Heart left ventricle (tissue), 13 donors: ENCODE data around the gene SRP54.

Source experiments
- POLR2A ChIP-seq, 2 donors: fragments of 450-650 bp; IDR thresholded peaks; one replicate each; pipeline ENCODE4 v1.6.1; 2017; ENCODE audit warnings: antibody characterized with exemption in 2 of 2, mild to moderate bottlenecking in 2 of 2, moderate library complexity in 2 of 2
- TF ChIP-seq, protein P1 (sequence below), 12 donors: fragments of 200-600 bp; sonication (generic) in 4 of 12; IDR thresholded peaks; one replicate each; pipeline versions ENCODE4 v1.5.0 to v1.8.0; 2018 to 2022; ENCODE audit warnings: antibody characterized with exemption in 12 of 12, mild to moderate bottlenecking in 5 of 12
- donor health status: ischemic (EF 13 %, LVEDD 7.1; RV severe dilation, severe dysfunction).
- donor health status: DM: no; HTN: yes; CAD: no.
- donor health status: DM: no; HTN: no; CAD: no.
- donor health status: ischemic (EF 25% LVEDD 6.9; RV normal size, moderate dysfunction).
- donor health status: ischemic (EF 25% LVEDD 5.7; RV mildly dilated, moderate dysfunction).
- donor health status: ischemic (EF 35%, LVEDD 5.7; RV mildly dilated, moderate dysfunction).
- donor health status: nonischemic (EF 11% LVEDD 7.7; RV severe dilation, severe dysfunction).
- donor health status: DM: yes; HTN: yes; CAD: no.
- donor health status: PGD.
- donor health status: ischemic (EF 29% LVEDD 5.4; RV normal size, mild dysfunction).
- donor health status: nonischemic (EF 23%, LVEDD 6.1; RV moderate dilation, normal function).

DNA sequence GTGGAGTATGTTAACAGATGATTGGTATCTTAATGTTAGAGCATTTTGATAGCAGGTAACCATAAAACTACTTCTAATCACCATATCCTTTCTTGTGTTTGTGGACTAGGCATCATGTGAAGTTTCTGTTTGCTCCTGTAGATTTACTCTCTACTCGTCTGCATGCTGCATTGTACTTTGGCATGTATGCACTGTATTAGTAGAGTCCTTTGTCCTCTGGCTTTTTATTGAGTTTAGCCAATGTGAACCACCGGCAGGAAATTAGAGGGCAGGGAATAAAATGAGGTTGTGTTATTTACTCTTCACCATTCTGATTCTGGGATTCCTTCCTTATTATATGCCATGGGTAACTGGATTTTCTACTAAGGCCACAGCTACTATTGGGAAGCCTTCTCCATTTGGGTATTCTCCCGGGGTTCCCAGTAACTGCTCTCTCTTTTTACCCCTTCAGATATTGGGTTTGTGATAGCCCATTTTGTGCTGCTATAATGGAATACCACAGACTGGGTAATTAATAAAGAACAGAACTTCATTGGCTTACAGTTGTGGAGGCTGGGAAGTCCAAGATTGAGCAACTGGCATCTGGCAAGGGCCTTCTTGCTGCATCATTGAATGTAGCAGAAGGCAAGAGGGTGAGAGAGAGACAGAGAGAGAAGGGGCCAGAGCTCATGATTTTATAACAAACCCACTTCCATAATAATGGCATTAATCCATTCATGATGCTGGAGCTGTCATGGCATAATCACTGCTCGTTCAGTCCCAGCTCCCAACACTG, 85.6 kb downstream of the SRP54 start:
- no peak for TF ChIP-seq POLR2A (IDR thresholded peaks at IDR 0.05)
- TF ChIP-seq, protein P1, sequence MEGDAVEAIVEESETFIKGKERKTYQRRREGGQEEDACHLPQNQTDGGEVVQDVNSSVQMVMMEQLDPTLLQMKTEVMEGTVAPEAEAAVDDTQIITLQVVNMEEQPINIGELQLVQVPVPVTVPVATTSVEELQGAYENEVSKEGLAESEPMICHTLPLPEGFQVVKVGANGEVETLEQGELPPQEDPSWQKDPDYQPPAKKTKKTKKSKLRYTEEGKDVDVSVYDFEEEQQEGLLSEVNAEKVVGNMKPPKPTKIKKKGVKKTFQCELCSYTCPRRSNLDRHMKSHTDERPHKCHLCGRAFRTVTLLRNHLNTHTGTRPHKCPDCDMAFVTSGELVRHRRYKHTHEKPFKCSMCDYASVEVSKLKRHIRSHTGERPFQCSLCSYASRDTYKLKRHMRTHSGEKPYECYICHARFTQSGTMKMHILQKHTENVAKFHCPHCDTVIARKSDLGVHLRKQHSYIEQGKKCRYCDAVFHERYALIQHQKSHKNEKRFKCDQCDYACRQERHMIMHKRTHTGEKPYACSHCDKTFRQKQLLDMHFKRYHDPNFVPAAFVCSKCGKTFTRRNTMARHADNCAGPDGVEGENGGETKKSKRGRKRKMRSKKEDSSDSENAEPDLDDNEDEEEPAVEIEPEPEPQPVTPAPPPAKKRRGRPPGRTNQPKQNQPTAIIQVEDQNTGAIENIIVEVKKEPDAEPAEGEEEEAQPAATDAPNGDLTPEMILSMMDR (IDR thresholded peaks at IDR 0.05) = no peak
